SK-N-DZ (cell line): ENCODE measurements around the gene CHMP5. TPM values are rescaled to one million over a fixed set of nuclear protein-coding genes. Genes with fewer than 3 reads are reported as not detected.

ENCODE experiments used
- DNase-seq: peaks from one replicate; pipeline ENCODE4 v3.0.0-alpha.2; 2015; ENCODE audit warnings: low spot score
- polyA plus RNA-seq, 2 experiments: library from polyadenylated mRNA; depleted of rRNA; stranded (reverse); fragments of >200 nt; gene quantifications; 2 replicates each; pipeline ENCODE4 v1.2.3, GENCODE V29; 2014

CHMP5 gene
- polyA plus RNA-seq (2014; cell fraction: cytosol; rRNA removed) = 175 and 178 TPM in 2 replicates
- polyA plus RNA-seq (2014; cell fraction: nucleus; rRNA removed) = 64.1 and 123 TPM in 2 replicates

DNA sequence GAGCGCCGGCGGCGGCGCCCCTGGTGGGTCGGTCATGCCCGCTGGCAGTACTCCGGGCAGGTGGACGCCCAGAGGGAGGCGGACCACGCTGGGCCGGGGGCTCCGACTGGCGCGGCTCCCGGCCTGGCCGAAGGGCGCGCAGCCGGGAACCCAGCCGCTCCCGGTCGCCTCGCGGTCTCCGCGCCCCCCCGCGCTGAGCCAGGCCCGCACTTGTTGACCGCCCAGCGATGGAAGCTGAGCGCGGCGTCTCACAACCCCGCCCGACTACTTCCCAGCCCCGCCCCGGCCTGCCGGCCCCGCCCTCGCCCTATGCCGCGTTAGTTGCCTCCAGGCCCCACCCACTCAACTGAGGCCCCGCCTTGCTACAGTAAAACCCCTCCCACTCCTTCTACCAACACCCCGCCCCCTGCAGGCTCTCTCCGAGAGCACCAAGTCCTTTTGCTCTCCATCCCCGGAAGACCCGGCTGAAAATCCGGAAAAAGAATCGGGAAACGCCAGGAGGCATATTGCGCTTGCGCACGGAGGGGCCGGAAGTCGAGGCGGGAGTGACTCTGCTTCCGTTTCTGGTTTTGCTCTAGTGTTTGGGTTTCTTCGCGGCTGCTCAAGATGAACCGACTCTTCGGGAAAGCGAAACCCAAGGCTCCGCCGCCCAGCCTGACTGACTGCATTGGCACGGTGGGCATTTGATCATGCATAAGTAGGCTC is at the start of gene CHMP5, which contains the start of gene BAG1:
TSS of gene CHMP5 (plus strand) at position 577 of the 705 bp plus-strand sequence. CDS start at position 607, 30 bp downstream.
TSS of gene BAG1 (minus strand) at position 236 of the 705 bp plus-strand sequence.
- peak; percentile 99 for DNase-seq

GRCh38 chr9:33220681-33221567 is 43.9 kb upstream of the CHMP5 start:
- DNase-seq = no peak

- DNase-seq = no peak
These were observed 43.3 kb upstream of the CHMP5 start for GRCh38 chr9:33221568-33221884.

- no peak for DNase-seq
These were observed 42.8 kb upstream of the CHMP5 start for GRCh38 chr9:33222031-33222430.

DNA sequence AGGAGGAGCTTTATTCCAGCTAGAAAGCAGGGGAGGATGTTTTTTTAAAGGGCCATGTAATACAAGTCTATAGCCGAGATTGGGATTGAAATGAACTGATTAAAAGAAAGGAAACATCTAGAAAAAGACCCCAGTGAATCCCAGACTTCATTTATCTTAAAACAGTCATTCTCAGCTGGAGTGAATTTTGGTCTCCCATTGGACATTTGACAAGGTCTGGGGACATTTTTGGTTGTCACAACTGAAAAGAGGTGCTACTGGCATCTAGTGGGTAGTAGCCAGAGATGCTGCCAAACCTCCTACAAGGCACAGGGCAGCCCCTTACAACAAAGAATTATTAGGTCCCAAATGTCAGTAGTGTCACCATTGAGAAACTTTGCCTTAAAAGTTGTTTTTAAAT is 41.2 kb upstream of the CHMP5 start:
- DNase-seq = no peak

DNA sequence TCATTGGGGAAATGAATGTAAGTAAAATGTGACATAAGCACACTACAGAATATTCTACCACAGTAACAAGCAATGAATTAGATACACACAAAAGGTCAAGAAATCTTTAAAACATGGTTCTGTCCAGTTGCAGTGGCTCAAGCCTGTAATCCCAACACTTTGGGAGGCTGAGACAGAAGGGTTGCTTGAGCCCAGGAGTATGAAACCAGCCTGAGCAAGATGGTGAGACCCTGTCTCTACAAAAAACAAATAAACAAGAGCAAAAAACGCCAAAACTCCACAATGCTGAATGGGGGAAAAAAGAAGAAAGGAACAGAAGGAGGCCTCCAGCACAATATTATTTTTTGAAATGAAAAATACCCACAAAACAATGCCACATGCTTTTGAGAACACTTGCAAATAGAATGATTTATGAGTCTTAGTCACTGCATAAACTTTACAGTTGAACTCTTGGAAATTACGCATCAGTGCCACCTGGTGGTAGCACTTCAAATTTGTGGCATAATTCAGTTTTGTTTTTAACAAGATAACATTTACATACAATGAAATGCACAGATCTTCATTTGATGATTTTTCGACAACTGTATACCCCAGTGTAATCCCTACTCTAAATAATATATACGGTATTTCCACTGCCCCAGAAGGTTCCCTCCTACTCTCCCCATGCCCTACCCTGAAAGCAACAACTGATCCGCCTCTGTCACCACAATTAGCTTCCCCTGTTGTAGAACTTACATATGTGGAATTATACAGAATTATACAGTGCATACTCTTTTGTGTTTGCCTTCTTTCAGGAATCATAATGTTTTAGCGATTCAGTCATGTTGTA is 39.3 kb upstream of the CHMP5 start:
- DNase-seq = peak; percentile 68

DNA sequence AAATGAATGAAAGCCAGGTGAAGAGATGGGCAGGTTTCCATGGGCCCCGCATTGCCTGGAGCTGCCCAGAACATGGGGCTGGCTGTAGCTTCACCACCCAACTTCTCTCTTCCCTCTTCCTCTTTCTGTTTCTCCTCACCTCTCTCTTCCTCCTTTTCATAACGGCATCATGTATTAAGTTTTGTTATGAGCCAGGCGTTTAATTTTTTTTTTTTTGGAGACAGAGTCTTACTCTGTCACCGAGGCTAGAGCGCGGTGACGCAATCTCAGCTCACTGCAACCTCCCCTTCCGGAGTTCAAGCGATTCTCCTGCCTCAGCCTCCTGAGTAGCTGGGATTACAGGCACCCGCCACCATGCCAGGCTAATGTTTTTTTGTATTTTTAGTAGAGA is 37.8 kb upstream of the CHMP5 start:
- DNase-seq = no peak

GRCh38 chr9:33227741-33228140 is 37.1 kb upstream of the CHMP5 start:
- DNase-seq = no peak

DNA sequence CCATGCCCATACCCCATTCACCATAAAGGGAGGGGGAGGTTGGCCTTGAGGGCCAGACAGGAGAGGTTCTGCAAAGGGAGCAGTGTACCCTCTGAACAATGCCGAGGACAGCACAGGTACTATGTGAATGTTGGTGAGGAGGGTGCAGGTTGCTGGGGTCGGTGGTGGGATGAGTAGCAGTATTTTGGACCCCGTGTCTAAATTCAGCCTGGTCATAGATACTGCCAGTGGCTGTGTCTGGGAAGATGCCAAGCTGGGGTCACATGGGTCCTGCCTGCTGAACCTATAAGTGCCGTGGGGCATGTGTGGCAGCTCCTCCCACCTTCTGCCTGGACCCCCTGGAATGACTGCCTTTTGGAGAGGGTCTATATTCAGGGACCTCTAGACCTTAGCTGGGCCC is 36.2 kb upstream of the CHMP5 start:
- DNase-seq = no peak

DNA sequence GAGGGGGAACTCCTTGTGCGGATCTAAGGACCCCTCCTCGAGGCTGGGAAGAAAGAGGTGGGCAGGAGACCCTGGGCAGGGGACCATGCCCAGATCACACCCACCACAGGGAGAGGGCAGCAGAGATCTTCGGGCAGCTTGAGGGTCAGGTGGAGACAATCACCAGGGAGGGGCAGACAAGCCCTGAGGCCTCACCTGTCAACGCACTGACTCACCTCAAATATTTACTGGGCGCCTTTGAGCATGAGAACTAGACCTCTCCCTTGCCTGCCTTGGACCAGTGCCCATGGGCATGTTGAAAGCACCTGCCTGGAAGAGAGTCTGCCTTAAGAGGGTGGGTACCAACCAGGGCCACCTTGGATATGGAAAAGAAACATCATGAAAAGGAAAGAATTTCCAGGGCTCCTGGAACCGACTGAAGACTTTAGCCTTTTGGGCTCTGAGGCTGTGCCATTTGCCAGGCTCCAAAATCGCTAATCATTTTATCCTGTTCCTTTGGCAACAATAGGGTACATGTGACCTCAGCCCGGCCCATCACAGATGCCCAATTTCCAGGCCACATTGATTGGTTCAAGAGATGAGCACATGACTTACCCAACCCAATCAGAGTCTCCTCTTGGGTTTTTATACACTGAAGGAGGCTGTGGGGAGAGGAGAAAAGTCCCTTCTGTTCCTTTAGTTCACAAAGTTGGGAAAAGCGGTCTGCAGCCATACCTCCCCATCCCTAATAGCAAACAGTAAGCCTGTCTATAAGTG is 35.3 kb upstream of the CHMP5 start:
- DNase-seq = no peak

DNA sequence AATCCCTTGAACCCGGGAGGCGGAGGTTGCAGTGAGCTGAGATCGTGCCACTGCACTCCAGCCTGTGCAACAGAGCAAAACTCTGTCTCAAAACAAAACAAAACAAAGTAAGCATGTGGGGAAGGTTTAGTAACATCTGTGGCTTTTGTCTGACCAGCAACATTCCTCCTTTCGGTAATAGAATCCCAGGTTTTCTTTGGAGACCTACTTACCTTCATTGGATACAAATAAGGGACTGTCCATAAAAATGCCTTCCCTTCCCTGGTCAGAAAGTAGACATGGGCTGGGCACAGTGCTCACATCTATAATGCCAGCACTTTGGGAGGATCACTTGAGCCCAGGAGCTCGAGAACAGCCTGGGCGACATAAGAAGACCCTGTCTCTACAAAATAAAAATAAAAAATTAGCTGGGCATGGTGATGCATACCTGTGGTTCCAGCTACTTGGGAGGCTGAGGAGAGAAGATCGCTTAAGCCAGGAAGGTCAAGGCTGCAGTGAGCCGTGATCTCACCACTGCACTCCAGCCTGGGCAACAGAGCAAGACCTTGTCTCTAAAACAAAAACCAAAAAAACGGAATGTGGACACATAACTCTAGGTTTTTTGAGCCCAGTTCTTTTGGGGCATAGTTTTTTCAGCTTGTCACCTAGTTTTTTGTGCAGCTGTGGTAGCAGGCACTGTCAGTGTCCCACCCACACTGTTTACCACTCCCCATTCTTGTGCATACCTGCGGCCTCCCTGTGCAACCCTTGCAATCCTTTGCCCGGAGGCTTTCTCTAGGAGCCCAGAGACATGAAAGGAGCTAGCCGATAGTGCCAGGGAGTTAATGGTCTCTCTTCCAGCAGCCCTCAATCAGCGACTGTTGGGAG is 33.9 kb upstream of the CHMP5 start:
- DNase-seq = no peak

GRCh38 chr9:33231623-33231942 is 33.3 kb upstream of the CHMP5 start:
- no peak for DNase-seq

DNA sequence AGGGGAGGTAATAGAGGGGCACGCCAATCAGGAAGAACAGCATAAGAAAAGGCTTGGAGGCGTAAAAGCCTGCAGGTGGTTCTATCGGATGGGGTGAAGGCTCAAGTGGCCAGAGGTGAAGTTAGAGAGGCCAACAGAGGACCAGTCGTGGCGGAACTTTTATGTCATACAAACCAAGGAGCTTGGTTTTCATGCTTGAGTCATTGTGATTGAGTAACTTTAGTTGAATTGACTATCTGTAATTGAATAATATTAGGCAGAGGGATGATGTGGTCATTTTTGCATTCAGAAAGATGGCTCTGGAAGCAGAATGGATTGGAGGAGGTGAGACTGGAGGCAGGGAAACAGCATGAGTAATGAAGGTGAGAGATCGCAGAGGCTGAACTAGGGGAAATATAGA is 32.0 kb upstream of the CHMP5 start:
- no peak for DNase-seq

- DNase-seq = no peak
These were observed 31.1 kb upstream of the CHMP5 start for GRCh38 chr9:33233626-33234342.

- no peak for DNase-seq
These were observed 30.1 kb upstream of the CHMP5 start for GRCh38 chr9:33234511-33235467.

GRCh38 chr9:33236571-33236970 is 28.3 kb upstream of the CHMP5 start:
- DNase-seq = no peak

GRCh38 chr9:33239921-33240320 is 24.9 kb upstream of the CHMP5 start, which contains the start of gene SPINK4:
SPINK4 (plus strand) TSS chr9:33240167; CDS start chr9:33240209, 42 bp downstream.
- DNase-seq = peak; percentile 65

DNA sequence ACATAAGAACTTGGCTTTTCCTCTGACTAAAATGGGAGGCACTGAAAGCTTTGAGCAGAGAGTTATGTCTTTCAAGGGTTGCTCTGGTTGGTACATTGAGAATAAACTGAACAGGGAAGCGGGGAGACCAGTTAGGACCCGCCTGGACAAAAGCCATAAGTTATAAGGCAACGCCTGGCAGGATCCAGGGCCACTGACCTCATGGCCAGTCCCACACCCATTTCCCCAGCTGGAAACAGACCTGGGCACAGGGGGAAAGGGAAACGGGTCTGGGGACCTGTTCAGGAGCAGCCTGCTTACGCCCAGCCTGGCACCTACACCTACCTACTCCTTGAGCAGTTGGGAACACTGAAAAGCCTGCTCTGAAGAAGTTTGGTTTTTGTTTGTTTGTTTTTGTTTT is 23.6 kb upstream of the CHMP5 start:
- no peak for DNase-seq
